Limb (tissue), 2 donors: Measurements from ENCODE around the gene LDB3.

Experiments
- DNase-seq, 2 donors: peaks; one replicate each; pipeline ENCODE4 v3.0.0-alpha.2; 2016; ENCODE audit errors: extremely low spot score in 2 of 2

Gene LDB3

GRCh38 chr10:86664341-86665217 is 3.7 kb upstream of the LDB3 start:
- peak in 1 of 2 donors; percentile 48 for DNase-seq

GRCh38 chr10:86665218-86665607 is 3.1 kb upstream of the LDB3 start:
- DNase-seq: no peak

GRCh38 chr10:86665868-86666267 is 2.4 kb upstream of the LDB3 start:
- DNase-seq: no peak

DNA sequence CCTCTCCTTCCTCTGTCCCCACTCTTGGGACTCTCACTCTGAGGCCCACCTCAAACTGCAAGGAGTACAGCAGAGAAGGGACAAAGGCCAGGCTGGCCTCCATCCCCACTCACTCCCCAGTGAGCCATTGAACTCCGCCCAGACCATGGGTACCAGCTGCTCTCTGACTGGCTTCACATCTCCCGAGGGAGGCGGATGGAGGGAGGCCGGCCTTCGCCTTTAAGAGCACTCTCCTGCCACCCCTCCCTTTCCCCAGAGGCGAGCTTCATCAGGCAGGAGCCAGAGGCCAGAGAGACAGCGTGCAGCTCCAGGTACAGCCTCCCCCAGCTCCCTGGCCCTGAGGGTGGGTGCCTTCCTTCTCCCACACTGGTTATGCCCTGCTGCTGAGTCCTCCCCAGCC is 1.8 kb upstream of the LDB3 start:
- DNase-seq: no peak

GRCh38 chr10:86667421-86668181 is 710 bp upstream of the LDB3 start:
- DNase-seq: peak in 1 of 2 donors; percentile 54

DNA sequence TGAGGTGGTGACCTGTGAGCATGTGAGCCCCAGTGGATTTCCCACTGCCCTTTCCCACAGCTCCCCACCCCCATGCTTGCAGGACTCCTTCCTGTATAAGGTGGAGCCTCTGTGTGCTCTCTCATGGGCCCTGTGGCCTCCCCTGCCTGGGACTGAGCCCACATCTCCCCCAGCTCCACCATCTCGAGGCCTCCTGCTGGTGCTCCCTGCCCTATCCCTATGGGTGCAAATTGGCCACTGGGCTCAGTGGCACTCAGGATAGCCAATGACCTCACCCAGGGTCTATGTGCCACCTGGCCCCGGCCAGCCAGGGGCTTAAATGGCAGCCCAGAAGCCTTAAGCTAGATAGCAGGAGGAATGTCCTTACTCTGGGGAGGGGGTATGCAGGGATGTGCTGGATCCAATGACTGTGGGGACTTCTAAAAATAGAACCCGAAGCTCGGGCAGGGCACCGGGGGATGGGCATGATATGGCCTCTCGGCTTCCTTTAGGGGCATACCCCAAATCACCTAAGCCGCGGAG is 2.0 kb downstream of the LDB3 start:
- DNase-seq: no peak

DNA sequence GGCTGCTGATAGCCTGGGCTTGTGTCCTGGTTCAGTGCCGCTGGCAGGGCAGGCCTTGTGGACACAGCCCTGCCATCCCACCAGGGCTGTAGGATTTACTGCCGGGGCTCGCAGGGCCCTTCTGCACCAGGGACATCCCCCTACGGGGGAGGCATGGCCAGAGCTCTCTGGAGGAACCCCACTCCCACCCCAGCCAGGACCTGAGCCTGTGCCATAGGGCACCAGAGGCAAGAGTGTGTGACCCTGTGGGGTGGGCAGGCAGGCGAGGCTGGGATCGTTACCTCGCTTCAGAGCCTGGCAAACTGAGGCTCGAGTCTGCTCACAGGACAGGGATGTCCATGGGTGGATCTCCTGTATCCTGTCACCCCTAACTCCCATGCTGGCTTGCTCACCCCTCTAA is 2.6 kb downstream of the LDB3 start:
- no peak for DNase-seq

DNA sequence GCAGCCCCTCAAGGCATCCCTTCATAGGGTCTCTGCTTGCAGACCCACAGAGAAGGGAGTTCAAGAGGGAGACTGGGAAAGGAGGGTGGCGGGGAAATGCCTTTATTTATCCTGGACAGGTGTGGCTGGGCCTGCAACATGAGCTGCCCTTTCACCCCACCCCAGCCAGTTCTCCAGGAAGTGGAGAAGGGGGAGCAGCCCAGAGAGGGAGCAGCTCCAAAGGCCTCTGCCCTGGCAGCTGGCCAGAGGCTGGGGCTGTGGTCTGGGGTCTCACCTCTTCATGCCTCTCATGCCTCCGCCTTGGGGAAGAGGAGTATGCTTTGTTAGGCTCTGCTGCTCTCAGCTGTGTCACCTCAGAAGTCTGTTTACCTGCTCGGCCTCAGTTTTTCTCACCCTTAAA is 3.1 kb downstream of the LDB3 start:
- no peak for DNase-seq

DNA sequence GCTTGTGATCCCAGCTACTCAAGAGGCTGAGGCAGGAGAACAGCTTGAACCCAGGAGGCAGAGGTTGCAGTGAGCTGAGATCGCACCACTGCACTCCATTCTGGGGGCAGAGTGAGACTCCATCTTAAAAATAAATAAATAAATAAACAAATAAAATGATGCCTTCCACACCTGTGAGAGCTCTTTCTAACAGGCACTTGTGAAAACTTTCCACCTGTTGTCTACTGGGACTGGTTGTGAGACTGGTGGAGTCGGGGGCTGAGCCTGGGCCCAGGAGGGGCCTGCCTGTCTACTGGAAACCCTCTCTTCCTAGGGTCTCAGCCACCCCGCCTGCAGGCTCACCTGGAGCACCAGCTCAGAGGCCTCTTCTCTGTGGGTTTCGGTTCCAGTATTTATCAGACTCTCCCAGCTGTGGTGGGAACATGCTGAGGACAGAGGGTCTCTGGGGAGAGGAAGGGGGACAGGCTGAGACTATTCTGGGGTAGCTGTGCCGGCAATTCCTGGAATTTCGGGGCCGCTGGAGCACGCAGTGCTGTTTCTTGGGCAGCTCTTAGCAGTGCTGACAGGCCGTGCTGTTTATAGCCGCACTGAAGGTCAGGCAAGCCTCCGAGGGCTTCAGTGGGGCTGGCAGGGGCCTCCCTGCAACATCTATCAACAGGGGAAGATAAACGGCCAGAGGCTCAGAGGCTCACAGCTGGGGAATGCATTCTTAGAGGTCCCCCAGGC is 3.8 kb downstream of the LDB3 start:
- DNase-seq: peak in 1 of 2 donors; percentile 55

DNA sequence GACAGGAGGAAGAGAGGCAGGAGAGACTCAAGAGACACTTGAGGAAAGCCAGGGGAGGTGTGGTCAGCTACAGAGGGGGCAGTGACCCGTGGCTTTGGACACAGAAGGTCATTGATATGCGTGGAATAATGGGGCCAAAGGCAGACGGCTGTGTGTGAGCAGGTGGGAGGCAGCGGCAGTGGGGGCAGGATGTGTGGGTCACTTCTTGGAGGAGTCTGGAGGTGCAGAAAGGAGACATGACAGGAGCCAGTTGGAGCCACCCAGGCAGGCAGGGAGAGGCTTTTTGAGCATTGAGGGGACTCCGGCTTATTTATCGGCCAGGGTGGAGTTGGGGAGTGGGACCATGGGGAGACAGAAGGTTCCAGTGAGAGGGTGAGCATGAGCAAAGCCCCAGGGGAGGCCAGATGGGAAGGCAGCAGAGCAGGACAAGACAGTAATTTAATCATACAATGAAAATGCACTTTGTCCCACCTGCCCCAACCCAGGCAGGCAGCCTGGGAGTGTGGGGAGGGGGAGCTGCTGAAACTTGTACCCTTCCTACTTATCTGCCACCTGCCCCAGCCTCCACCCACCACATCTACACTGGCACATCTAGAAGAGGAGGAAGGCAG is 5.0 kb downstream of the LDB3 start:
- DNase-seq: no peak

DNA sequence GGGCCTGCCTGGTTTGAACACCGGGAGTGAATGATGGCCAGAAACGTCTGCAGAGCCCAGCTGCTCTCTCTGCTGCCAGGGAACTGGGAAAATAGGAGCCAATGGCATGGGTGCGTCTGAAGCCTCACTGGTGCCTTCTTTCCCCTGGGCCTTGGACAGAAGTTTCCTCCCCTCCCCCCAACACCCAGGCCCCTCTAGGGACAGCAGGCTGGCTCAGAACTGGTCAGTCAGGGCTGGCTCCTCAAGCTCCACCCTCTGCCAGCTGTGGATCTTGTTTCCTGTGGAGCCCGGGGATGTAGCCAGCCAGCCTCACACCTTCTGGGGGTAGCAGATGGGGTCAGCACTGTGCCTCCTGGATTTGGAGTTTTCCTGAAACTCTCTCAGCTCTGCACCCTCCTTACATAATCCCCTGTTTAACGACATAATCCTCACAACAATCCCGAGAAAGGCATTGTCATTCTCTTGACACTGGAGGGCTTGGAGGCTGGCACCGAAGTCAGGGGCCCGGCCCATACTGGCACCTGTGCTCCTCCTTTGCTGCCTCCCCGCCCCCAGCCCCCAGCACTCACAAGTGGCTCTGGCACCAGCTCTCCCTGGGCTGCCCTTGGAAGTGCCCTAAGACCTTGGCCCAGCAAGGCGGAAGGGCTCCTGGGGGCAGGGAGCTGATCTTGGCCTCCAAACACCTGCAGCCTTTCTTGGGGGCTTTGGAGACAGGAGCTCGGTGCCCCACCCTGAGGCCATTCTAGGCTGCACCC is 5.7 kb downstream of the LDB3 start:
- DNase-seq: peak in 1 of 2 donors; percentile 63

GRCh38 chr10:86674912-86675311 is 6.6 kb downstream of the LDB3 start:
- no peak for DNase-seq

DNA sequence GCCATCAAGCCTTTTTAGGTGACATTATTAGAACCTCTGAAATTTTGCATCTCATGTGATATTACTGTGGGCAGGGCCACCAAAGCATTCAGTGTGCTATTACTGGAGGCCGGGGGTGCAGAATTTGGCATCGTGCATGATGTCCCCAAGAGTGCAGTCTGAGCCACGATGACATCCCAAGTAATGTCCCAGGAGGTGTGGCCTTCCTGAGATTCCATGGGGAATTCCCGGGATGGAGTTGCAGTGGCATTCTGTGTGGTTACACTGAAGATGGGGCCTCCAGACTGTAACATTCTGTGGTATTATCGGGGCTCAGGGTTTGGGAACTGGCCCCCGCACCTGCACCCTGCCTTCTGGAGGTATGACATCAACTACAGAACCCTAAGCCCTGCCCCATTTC is 9.1 kb downstream of the LDB3 start:
- DNase-seq: no peak

GRCh38 chr10:86678999-86679792 is 10.9 kb downstream of the LDB3 start:
- no peak for DNase-seq

- DNase-seq: no peak
These were observed 12.7 kb downstream of the LDB3 start for GRCh38 chr10:86681047-86681446.

- no peak for DNase-seq
These were observed 13.5 kb downstream of the LDB3 start for GRCh38 chr10:86681722-86682386.

DNA sequence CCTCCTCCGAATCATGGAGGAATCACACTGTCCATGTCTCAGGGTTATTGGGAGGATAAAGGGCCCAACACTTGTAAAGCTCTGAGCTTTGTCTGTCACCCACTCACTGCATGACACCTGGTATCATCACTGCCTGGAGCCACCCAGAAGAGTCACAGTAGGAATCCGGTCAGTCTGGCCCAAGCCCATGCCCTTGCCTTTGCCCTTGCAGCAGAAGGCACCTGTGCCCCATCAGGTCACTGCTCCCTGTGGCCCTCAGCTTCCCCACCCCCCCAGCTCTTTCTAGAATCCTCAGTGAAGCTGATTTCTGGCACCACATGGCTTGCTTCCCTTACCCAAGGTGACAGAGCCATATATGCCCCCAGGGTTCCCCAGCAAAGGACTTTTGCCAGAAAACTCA is 14.4 kb downstream of the LDB3 start:
- no peak for DNase-seq

DNA sequence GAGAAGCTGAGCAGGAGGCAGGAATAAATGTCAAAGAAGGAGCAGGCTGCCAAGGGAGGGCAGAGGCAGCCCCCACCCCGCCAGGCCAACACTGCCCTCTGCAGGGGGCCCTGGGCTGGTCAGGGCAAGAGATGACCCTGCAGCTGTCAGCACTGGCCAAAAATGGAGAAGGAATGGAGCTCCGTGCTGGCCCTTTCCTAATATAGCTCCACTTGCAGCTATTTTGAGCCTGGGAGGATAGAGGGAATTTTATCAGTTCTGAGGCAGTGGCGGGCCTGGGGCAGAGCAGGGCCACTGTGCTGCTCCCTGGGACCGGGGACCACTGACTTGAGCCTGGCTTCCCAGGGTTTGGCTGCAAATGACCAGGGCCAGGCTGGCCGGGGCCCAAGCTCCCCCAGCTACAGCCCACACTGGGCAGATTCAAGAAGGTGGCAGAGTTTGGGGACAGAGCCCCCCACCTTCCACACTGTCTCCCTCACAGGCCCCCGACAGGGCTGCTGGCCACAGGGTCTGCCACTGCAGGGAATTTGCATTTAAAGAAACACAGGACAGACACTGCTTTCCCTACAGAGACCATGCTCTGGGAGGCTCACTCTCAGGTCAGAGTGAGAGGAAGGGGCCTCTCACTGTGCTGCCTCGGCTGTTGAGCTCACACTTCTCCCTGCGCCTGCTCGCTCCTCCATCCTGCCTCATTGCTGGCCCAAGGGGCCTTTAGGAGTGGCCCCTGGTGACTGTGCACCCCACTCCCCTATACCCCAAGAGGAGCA is 16.2 kb downstream of the LDB3 start:
- peak; percentile 47 to 65 for DNase-seq

DNA sequence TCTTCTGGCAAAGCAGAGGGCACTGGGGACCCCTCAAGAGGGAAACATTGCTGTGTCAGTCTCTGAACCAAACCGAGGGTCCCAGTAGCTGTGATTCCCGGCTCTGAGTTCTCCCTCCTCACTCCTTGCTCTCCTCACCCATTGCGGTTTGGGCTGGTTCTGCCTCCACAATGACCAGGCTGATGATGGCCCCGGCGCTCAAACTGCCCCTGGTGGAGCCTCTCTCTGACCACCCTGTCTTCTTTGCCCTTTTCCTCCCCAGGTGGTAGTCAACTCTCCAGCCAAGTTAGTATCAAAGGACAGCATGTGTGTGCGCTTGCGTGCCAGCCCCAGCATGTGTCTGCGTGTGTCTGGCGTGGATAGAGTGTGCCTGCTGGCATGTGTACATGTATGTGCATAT is 17.1 kb downstream of the LDB3 start:
- no peak for DNase-seq
